ENCODE results near the gene LIPG. TPM values are rescaled to one million over a fixed set of nuclear protein-coding genes. Genes with fewer than 3 reads are reported as not detected.

Gene LIPG
- total RNA-seq, 1 experiment from 2014 or later = 6.1 TPM

DNA sequence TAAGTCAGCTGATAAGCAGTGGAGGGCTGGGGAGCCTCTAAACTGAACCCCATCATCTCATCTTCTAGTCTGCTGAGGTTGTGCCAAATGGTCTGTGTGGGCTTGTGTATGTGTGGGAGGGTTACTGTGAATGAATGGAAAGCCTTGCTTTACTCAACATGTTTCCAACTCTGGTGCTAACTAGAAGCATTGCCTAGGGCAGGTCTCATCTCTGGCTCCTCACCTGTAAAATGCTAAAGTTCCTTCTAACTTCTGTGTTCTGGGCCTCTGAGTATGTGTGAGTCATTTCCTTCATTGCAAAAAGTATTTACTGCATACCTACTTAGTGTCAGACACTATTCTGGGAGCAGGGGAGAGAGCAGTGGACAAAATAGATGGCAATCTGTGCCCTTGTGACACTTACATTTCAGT, 1.3 kb downstream of the LIPG start:
- Histone ChIP-seq H2BK120ac (ENCODE audit: low read depth, low read length, poor library complexity, severe bottlenecking) (no peak overlapping the region), H3K23me2 (ENCODE audit: insufficient read length, low read depth, low read length, poor library complexity, severe bottlenecking) (peaks cover 25% of the 10 kb centered on the region), H2BK12ac (ENCODE audit: insufficient read length, low read depth, low read length) (no peak overlapping the region), H3K14ac (ENCODE audit: insufficient read depth, low read length) (no peak overlapping the region), H4K91ac (ENCODE audit: insufficient read length, low read depth, low read length) (no peak overlapping the region), H4K20me1 (ENCODE audit: control insufficient read depth, insufficient read depth, insufficient read length) (no peaks in the 10 kb centered on the region), H4K8ac (replicated peaks; ENCODE audit: insufficient read length, low read depth, low read length) (no peak overlapping the region), H2BK20ac (ENCODE audit: low read depth, low read length, poor library complexity, severe bottlenecking) (no peak overlapping the region), H3K4me1 (ENCODE audit: insufficient read depth, low read length) (peaks cover 4% of the 10 kb centered on the region; the same call in 1 of the 2 replicates), H3K4me2 (ENCODE audit: insufficient read depth, insufficient read length, low read length) (peak overlapping the region; percentile 85), H3K23ac (ENCODE audit: insufficient read length, low read depth, low read length) (no peak overlapping the region), H3K9me3 (ENCODE audit: control insufficient read depth, low read depth, low read length) (no peaks in the 10 kb centered on the region), H3K79me2 (ENCODE audit: insufficient read depth, low read length) (peaks cover 2% of the 10 kb centered on the region; the same call in 1 of the 2 replicates), H2BK15ac (ENCODE audit: low read depth, low read length) (no peak overlapping the region), H3T11ph (ENCODE audit: low read length) (no peak overlapping the region), H3K4ac (ENCODE audit: low read depth, low read length) (no peak overlapping the region), H2BK5ac (ENCODE audit: insufficient read length, low read length) (no peak overlapping the region), H4K5ac (ENCODE audit: insufficient read length, low read depth, low read length) (no peak overlapping the region), H3K27ac (ENCODE audit: insufficient read length, low read depth, low read length) (no peak overlapping the region), H3K56ac (ENCODE audit: insufficient read length, low read depth, low read length) (no peak overlapping the region), H2AK5ac (ENCODE audit: insufficient read length, low read length) (no peak overlapping the region), H2AFZ (ENCODE audit: low read length) (no peak overlapping the region), H3K18ac (ENCODE audit: insufficient read length, low read depth, low read length) (no peak overlapping the region), H3K27me3 (ENCODE audit: insufficient read depth, low read length) (peaks cover 4% of the 10 kb centered on the region; the same call in 1 of the 2 replicates), H3K9ac (ENCODE audit: extremely low read depth, insufficient read length, low read length) (peak overlapping the region; percentile 6), H3K79me1 (ENCODE audit: insufficient read depth, low read depth, low read length, poor library complexity, severe bottlenecking) (no peaks in the 10 kb centered on the region)
- H3K36me3 Mint-ChIP-seq (ENCODE audit: insufficient read depth in 1 of 3, low read depth in 3 of 3) = peaks cover 14 to 20% (median 16%) of the 10 kb centered on the region in 3 experiments; a peak in 6 of 7 replicates
- H3K27me3 Mint-ChIP-seq (ENCODE audit: low read depth) = peaks cover 50% of the 10 kb centered on the region
- peaks cover 28 to 32% of the 10 kb centered on the region in 2 experiments for H3K4me1 Mint-ChIP-seq
- no peak overlapping the region for H3K27ac Mint-ChIP-seq
- DNase-seq = no peak
- TF ChIP-seq, protein P1, sequence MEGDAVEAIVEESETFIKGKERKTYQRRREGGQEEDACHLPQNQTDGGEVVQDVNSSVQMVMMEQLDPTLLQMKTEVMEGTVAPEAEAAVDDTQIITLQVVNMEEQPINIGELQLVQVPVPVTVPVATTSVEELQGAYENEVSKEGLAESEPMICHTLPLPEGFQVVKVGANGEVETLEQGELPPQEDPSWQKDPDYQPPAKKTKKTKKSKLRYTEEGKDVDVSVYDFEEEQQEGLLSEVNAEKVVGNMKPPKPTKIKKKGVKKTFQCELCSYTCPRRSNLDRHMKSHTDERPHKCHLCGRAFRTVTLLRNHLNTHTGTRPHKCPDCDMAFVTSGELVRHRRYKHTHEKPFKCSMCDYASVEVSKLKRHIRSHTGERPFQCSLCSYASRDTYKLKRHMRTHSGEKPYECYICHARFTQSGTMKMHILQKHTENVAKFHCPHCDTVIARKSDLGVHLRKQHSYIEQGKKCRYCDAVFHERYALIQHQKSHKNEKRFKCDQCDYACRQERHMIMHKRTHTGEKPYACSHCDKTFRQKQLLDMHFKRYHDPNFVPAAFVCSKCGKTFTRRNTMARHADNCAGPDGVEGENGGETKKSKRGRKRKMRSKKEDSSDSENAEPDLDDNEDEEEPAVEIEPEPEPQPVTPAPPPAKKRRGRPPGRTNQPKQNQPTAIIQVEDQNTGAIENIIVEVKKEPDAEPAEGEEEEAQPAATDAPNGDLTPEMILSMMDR (conservative IDR thresholded peaks at IDR 0.05) = no peak
- peak overlapping the region; percentile 84 to 92 for H3K4me3 Mint-ChIP-seq
- H3K9me3 Mint-ChIP-seq = peaks cover 8 to 13% of the 10 kb centered on the region in 2 experiments; a peak in 4 of 5 replicates
